ENCODE data around the gene CECR2.

CECR2 gene

GRCh38 chr22:17590586-17590985 is 221.3 kb downstream of the CECR2 start:
- no peak for FAIRE-seq

GRCh38 chr22:17592201-17592600 is 222.9 kb downstream of the CECR2 start:
- no peak for FAIRE-seq
- no peak for DNase-seq (ENCODE audit: insufficient read length, low spot score)

More at GRCh38 chr22:17590586-17590985, 221.3 kb downstream of the CECR2 start:
- no peak for DNase-seq (ENCODE audit: insufficient read length, low spot score)

- FAIRE-seq (no peak), DNase-seq (ENCODE audit: insufficient read length, low spot score) (no peak)
Measured at GRCh38 chr22:17596226-17596625, 227.0 kb downstream of the CECR2 start.

GRCh38 chr22:17597217-17597616 is 228.0 kb downstream of the CECR2 start:
- DNase-seq (ENCODE audit: insufficient read length, low spot score), result no peak
- no peak for FAIRE-seq

- DNase-seq (ENCODE audit: insufficient read length, low spot score), result no peak
- FAIRE-seq, result no peak
Measured at GRCh38 chr22:17598318-17598717, 229.1 kb downstream of the CECR2 start.

- DNase-seq (ENCODE audit: insufficient read length, low spot score) (no peak), FAIRE-seq (no peak)
Measured at GRCh38 chr22:17601031-17601430, 231.8 kb downstream of the CECR2 start.

GRCh38 chr22:17603668-17604067 is 234.4 kb downstream of the CECR2 start:
- DNase-seq (ENCODE audit: insufficient read length, low spot score) (no peak), FAIRE-seq (no peak)

GRCh38 chr22:17606496-17606895 is 237.2 kb downstream of the CECR2 start:
- DNase-seq (ENCODE audit: insufficient read length, low spot score) (no peak), FAIRE-seq (no peak)

Data from GM19239 (cell line).